OCI-LY1 (cell line): ENCODE results near the gene PDZRN3.

ENCODE experiments used
- CTCF ChIP-seq: fragments of 200-600 bp; sonication (generic), shearing (Covaris generic); IDR thresholded peaks from 2 replicates; pipeline ENCODE4 v1.5.1; 2017; ENCODE audit warnings: mild to moderate bottlenecking, antibody characterized with exemption, low read length, moderate library complexity, mixed read lengths
- EZH2 ChIP-seq: fragments of 200-600 bp; sonication (generic), shearing (Covaris generic); IDR thresholded peaks from 2 replicates; pipeline ENCODE4 v1.8.0; 2017; ENCODE audit warnings: borderline replicate concordance, mixed run types, mild to moderate bottlenecking, antibody characterized with exemption, low read length, moderate library complexity, mixed read lengths

GRCh38 chr3:73668391-73668790 lies 43.6 kb upstream of the PDZRN3 start:
- no peak for TF ChIP-seq CTCF
- no peak for TF ChIP-seq EZH2
